ENCODE results near the gene ACBD6. TPM values are rescaled to one million over a fixed set of nuclear protein-coding genes. Genes with fewer than 3 reads are reported as not detected.

ACBD6 gene
- total RNA-seq, 2 donors from 2014 or later, result 44.0 to 53.5 TPM

DNA sequence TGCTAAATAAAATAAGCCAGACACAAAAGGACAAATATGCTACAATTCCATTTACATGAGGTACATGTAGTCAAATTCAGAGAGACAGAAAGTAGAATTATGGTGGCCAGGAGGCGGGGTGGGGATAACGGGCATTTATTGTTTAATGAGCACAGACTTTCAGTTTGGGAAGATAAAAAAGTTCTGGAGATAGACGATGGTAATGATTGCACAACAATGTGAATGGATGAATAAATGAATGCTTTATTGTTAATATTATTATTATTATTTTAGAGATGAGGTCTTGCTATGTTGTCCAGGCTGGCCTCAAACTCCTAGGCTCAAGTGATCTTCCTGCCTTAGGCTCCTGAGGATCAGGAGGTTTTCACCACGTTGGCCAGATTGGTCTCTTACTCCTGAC lies 150.4 kb downstream of the ACBD6 start:
- no peaks in the 10 kb centered on the region for H3K9me3 ChIP-seq
- H3K27me3 ChIP-seq (replicated peaks; ENCODE audit: insufficient read depth), result no peaks in the 10 kb centered on the region
- no peak overlapping the region for H3K4me3 ChIP-seq
- ATAC-seq (ENCODE audit: insufficient number of reproducible peaks, low FRiP score, low read depth), result no peak
- no peaks in the 10 kb centered on the region for H3K4me1 ChIP-seq (ENCODE audit: control insufficient read depth in 1 of 2, low read depth in 2 of 2)
- H3K27ac ChIP-seq, result no peak overlapping the region
- DNase-seq (ENCODE audit: low spot score), result no peak
- TF ChIP-seq CTCF (IDR thresholded peaks at IDR 0.05), result no peak
- no peaks in the 10 kb centered on the region for H3K36me3 ChIP-seq

DNA sequence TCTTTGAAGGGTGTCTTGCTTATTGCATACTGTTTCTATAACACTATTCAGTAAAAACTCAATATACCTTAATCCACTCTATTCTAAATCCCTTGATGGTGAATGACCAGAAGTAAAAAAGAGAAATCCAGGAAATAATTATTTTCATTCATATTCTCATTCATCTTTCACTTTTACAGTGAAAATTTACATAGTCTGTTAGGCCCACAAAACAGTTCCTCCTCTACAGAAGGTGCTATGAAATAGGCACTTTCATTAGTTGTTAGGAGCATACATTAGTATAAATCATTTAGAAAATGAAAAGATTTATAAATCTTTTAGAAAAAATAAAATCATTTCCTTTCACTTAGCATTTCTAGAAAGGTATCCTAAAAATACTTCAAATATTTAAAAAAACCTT lies 157.2 kb downstream of the ACBD6 start:
- H3K27ac ChIP-seq, result no peak overlapping the region
- H3K4me3 ChIP-seq, result no peak overlapping the region
- DNase-seq (ENCODE audit: low spot score) (no peak), ATAC-seq (ENCODE audit: insufficient number of reproducible peaks, low FRiP score, low read depth) (no peak)
- no peaks in the 10 kb centered on the region for H3K9me3 ChIP-seq
- H3K27me3 ChIP-seq (replicated peaks; ENCODE audit: insufficient read depth), result no peaks in the 10 kb centered on the region
- H3K36me3 ChIP-seq, result no peaks in the 10 kb centered on the region
- TF ChIP-seq CTCF (IDR thresholded peaks at IDR 0.05), result no peak
- peaks cover 0 to 15% of the 10 kb centered on the region in 2 donors for H3K4me1 ChIP-seq (ENCODE audit: control insufficient read depth in 1 of 2, low read depth in 2 of 2)

- H3K4me3 ChIP-seq, result no peak overlapping the region
- H3K27me3 ChIP-seq (replicated peaks; ENCODE audit: insufficient read depth), result no peaks in the 10 kb centered on the region
- no peak for TF ChIP-seq CTCF (IDR thresholded peaks at IDR 0.05)
- ATAC-seq (ENCODE audit: insufficient number of reproducible peaks, low FRiP score, low read depth), result no peak
- H3K4me1 ChIP-seq (ENCODE audit: control insufficient read depth in 1 of 2, low read depth in 2 of 2), result peaks cover 0 to 15% of the 10 kb centered on the region in 2 donors
- no peaks in the 10 kb centered on the region for H3K36me3 ChIP-seq
- DNase-seq (ENCODE audit: low spot score), result no peak
- no peaks in the 10 kb centered on the region for H3K9me3 ChIP-seq
- H3K27ac ChIP-seq, result no peak overlapping the region
These were observed 158.2 kb downstream of the ACBD6 start for GRCh38 chr1:180343921-180344769.

DNA sequence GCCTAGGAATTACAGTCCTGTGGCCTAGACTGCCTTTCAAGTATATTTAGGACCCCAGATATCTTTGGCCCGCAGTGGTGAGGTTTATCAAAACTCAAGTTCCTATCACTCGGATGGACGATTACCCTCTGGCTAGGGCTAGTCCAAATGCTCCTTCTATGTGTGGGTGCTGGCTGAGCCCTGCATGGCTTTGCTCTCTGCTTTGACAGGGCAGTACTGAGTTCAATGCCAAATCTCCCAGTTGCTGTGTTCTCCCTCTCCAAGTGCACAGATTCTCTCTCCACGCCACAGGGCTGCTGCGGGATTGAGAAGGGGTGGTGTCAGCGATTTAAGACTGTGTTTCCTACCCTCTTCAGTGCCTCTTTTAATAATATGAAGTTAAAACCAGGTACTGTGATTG lies 175.3 kb downstream of the ACBD6 start:
- Histone ChIP-seq H3K4me3 (no peak overlapping the region), H3K4me1 (ENCODE audit: control insufficient read depth in 1 of 2, low read depth in 2 of 2) (no peaks in the 10 kb centered on the region), H3K27me3 (replicated peaks; ENCODE audit: insufficient read depth) (no peaks in the 10 kb centered on the region), H3K9me3 (no peaks in the 10 kb centered on the region), H3K27ac (no peak overlapping the region), H3K36me3 (no peaks in the 10 kb centered on the region)
- DNase-seq (ENCODE audit: low spot score), result no peak
- ATAC-seq (ENCODE audit: insufficient number of reproducible peaks, low FRiP score, low read depth), result no peak
- TF ChIP-seq CTCF (IDR thresholded peaks at IDR 0.05), result no peak

- H3K36me3 ChIP-seq, result no peaks in the 10 kb centered on the region
- peaks cover 7 to 8% of the 10 kb centered on the region in 2 donors for H3K4me1 ChIP-seq (ENCODE audit: control insufficient read depth in 1 of 2, low read depth in 2 of 2)
- no peak for ATAC-seq (ENCODE audit: insufficient number of reproducible peaks, low FRiP score, low read depth)
- no peak overlapping the region for H3K27ac ChIP-seq
- H3K27me3 ChIP-seq (replicated peaks; ENCODE audit: insufficient read depth), result no peaks in the 10 kb centered on the region
- H3K9me3 ChIP-seq, result no peaks in the 10 kb centered on the region
- H3K4me3 ChIP-seq, result no peak overlapping the region
- TF ChIP-seq CTCF (IDR thresholded peaks at IDR 0.05), result no peak
- no peak for DNase-seq (ENCODE audit: low spot score)
These were observed 189.5 kb downstream of the ACBD6 start for GRCh38 chr1:180312926-180313325.
